Ishikawa (cell line): ENCODE measurements around the gene SEMA6B.

ENCODE experiments used
- CEBPB ChIP-seq: IDR thresholded peaks from 2 replicates; pipeline ENCODE4 v1.6.1; 2012
- CREB1 ChIP-seq: IDR thresholded peaks from 2 replicates; pipeline ENCODE4 v1.6.1; 2012; ENCODE audit warnings: low read depth
- EP300 ChIP-seq: IDR thresholded peaks from 2 replicates; pipeline ENCODE4 v1.6.1; 2012; ENCODE audit warnings: borderline replicate concordance
- FOXM1 ChIP-seq: IDR thresholded peaks from 2 replicates; pipeline ENCODE4 v1.6.1; 2012; ENCODE audit warnings: low read depth, borderline replicate concordance
- MAX ChIP-seq: IDR thresholded peaks from 2 replicates; pipeline ENCODE4 v1.6.1; 2012
- NFIC ChIP-seq: IDR thresholded peaks from 2 replicates; pipeline ENCODE4 v1.6.1; 2012
- RAD21 ChIP-seq: IDR thresholded peaks from 2 replicates; pipeline ENCODE4 v1.6.1; 2012; ENCODE audit warnings: low read depth
- REST ChIP-seq: IDR thresholded peaks from 2 replicates; pipeline ENCODE4 v1.6.1; 2012; ENCODE audit warnings: low read depth, mild to moderate bottlenecking
- TAF1 ChIP-seq: IDR thresholded peaks from 2 replicates; pipeline ENCODE4 v1.6.1; 2012; ENCODE audit warnings: low read depth, mild to moderate bottlenecking
- TCF12 ChIP-seq: IDR thresholded peaks from 2 replicates; pipeline ENCODE4 v1.6.1; 2012; ENCODE audit warnings: low read depth
- TEAD4 ChIP-seq: IDR thresholded peaks from 2 replicates; pipeline ENCODE4 v1.6.1; 2012
- YY1 ChIP-seq: IDR thresholded peaks from 2 replicates; pipeline ENCODE4 v1.6.1; 2012; ENCODE audit warnings: low read depth
- ZBTB7A ChIP-seq: IDR thresholded peaks from 2 replicates; pipeline ENCODE4 v1.6.1; 2012; ENCODE audit warnings: low read depth

- TF ChIP-seq CREB1 (no peak), TAF1 (no peak), REST (no peak), ZBTB7A (no peak), MAX (no peak), NFIC (no peak), RAD21 (no peak), CEBPB (no peak), FOXM1 (no peak), EP300 (no peak), TEAD4 (no peak), YY1 (no peak), TCF12 (no peak)
These were observed 28.8 kb upstream of the SEMA6B start for GRCh38 chr19:4588291-4588761.
